HL-60 (cell line): ENCODE results near the gene UNCX.
"Not testable (repeated sequence)": the region's sequence is repeated elsewhere in the genome, so short reads cannot be mapped to it uniquely, and the experiment has no call there.

ENCODE experiments used
- DNase-seq, 2 experiments: peaks; one replicate each; pipeline ENCODE4 v3.0.0-alpha.2; 2010 to 2020; ENCODE audit warnings: low read depth in 1 of 2, low spot score in 1 of 2
- H3K27ac ChIP-seq: fragments of 250-450 bp; sonication (Bioruptor Pico); replicated peaks from 2 replicates; pipeline ENCODE4 v1.5.1; 2020; ENCODE audit warnings: mild to moderate bottlenecking, moderate library complexity
- H3K27me3 ChIP-seq: fragments of 250-450 bp; sonication (Bioruptor Pico); 2 replicates; pipeline ENCODE4 v1.5.1; 2021; ENCODE audit warnings: mild to moderate bottlenecking, moderate library complexity; ENCODE audit not compliant: insufficient read depth, poor library complexity, severe bottlenecking
- H3K4me3 ChIP-seq: replicated peaks from 2 replicates; pipeline ENCODE4 v1.5.1; 2011; ENCODE audit warnings: mild to moderate bottlenecking, control low read depth, low read length; ENCODE audit not compliant: insufficient read depth
- CTCF ChIP-seq: IDR thresholded peaks from one replicate; pipeline ENCODE4 v1.5.1; 2011; ENCODE audit warnings: low read length, control low read depth, inconsistent platforms; ENCODE audit not compliant: insufficient read depth
- GABPA ChIP-seq: IDR thresholded peaks from 2 replicates; pipeline ENCODE4 v1.6.1; 2012; ENCODE audit warnings: low read depth
- POLR2AphosphoS5 ChIP-seq: IDR thresholded peaks from 2 replicates; pipeline ENCODE4 v1.6.1; 2012; ENCODE audit warnings: low read depth
- REST ChIP-seq: IDR thresholded peaks from 2 replicates; pipeline ENCODE4 v1.6.1; 2012; ENCODE audit warnings: low read depth; ENCODE audit not compliant: insufficient replicate concordance
- SPI1 ChIP-seq: IDR thresholded peaks from 2 replicates; pipeline ENCODE4 v1.6.1; 2012; ENCODE audit warnings: low read depth, mild to moderate bottlenecking, borderline replicate concordance

UNCX gene

GRCh38 chr7:1271046-1271445, 38.4 kb downstream of the UNCX start:
- Histone ChIP-seq H3K4me3 (no peak overlapping the region), H3K27me3 (peaks cover 2% of the 10 kb centered on the region), H3K27ac (no peak overlapping the region)
- DNase-seq, result no peak
- TF ChIP-seq GABPA (no peak), CTCF (no peak), SPI1 (no peak), REST (no peak), POLR2AphosphoS5 (no peak)

GRCh38 chr7:1271656-1272055, 39.0 kb downstream of the UNCX start:
- H3K27me3 ChIP-seq, result peaks cover 2% of the 10 kb centered on the region
- no peak overlapping the region for H3K27ac ChIP-seq
- TF ChIP-seq REST (no peak), GABPA (no peak), SPI1 (no peak), CTCF (no peak)
- no peak overlapping the region for H3K4me3 ChIP-seq
- no peak for DNase-seq

GRCh38 chr7:1272136-1272535, 39.5 kb downstream of the UNCX start:
- H3K27ac ChIP-seq, DNase-seq, H3K4me3 ChIP-seq, H3K27me3 ChIP-seq: not testable (repeated sequence)

- no peak for TF ChIP-seq GABPA
- Histone ChIP-seq H3K27me3 (no peaks in the 10 kb centered on the region), H3K4me3 (no peak overlapping the region), H3K27ac (no peak overlapping the region)
- no peak for DNase-seq
Measured at GRCh38 chr7:1274121-1274875, 41.6 kb downstream of the UNCX start.

- Histone ChIP-seq H3K27me3 (no peaks in the 10 kb centered on the region), H3K27ac (no peak overlapping the region), H3K4me3 (no peak overlapping the region)
- no peak for DNase-seq
- TF ChIP-seq REST (no peak), GABPA (no peak), SPI1 (no peak), CTCF (no peak)
Measured at GRCh38 chr7:1274876-1275375, 42.3 kb downstream of the UNCX start.
